ENCODE results near the gene LRP8.

GRCh38 chr1:53280496-53280895 is 47.4 kb downstream of the LRP8 start:
- TF ChIP-seq CTCF (IDR thresholded peaks at IDR 0.05; ENCODE audit: insufficient read depth, low read depth, low read length) = no peak
- TF ChIP-seq EZH2 (IDR thresholded peaks at IDR 0.05; ENCODE audit: insufficient read depth, low read length) = no peak

All from astrocyte (in vitro differentiated cells and primary cell).